B cell (primary cell): Measurements from ENCODE around the gene GATM. TPM values are rescaled to one million over a fixed set of nuclear protein-coding genes. Genes with fewer than 3 reads are reported as not detected.

Source experiments
- ATAC-seq: fragments of 200-7000 bp; cut with Tn5 transposase; one replicate; pipeline ENCODE4 v1.10.0; 2021; ENCODE audit warnings: low read depth, mild to moderate bottlenecking, moderate number of reproducible peaks, moderate library complexity
- CTCF ChIA-PET: fragments of 350-600 bp; sonication (Branson Sonifier 250); formaldehyde crosslinking; loops from one replicate; lab custom pipeline; 2021; ENCODE audit warnings: antibody characterized with exemption, inconsistent platforms; lab: Charles Lee
- POLR2A ChIA-PET: fragments of 350-600 bp; sonication (Branson Sonifier 250); formaldehyde crosslinking; loops from one replicate; lab custom pipeline; 2021; ENCODE audit warnings: antibody characterized with exemption; lab: Charles Lee
- DNase-seq: peaks from one replicate; pipeline ENCODE4 v3.0.0; 2013
- H2AFZ ChIP-seq: 2 replicates; pipeline ENCODE4 v1.6.1; 2012; ENCODE audit warnings: mild to moderate bottlenecking, low read depth, low read length; ENCODE audit not compliant: insufficient read depth, poor library complexity, severe bottlenecking
- H3K27ac ChIP-seq, 2 donors: 1 replicate in 1 of 2; 2 replicates in 1 of 2; pipeline ENCODE4 v1.5.1; 2012 to 2013; ENCODE audit warnings: low read length in 2 of 2, mild to moderate bottlenecking in 2 of 2, moderate library complexity in 1 of 2
- H3K27me3 ChIP-seq, 4 experiments: fragments of 200-600 bp in 1 of 4; sonication (generic) in 1 of 4; replicated peaks in 1 of 4; 1 replicate in 2 of 4; 2 replicates in 2 of 4; pipeline versions ENCODE4 v1.6.1 to v1.7.0; 2013 to 2016; ENCODE audit warnings: low read length in 3 of 4, mild to moderate bottlenecking in 2 of 4, mixed read lengths in 1 of 4, moderate library complexity in 1 of 4; ENCODE audit not compliant: insufficient read depth in 4 of 4, control insufficient read depth in 3 of 4; ENCODE audit errors: control extremely low read depth in 1 of 4
- H3K36me3 ChIP-seq, 2 experiments: replicated peaks in 1 of 2; 1 replicate in 1 of 2; 2 replicates in 1 of 2; pipeline versions ENCODE4 v1.6.1 to v1.7.1; 2013; ENCODE audit warnings: low read length in 1 of 2; ENCODE audit not compliant: insufficient read depth in 2 of 2, control insufficient read depth in 1 of 2; ENCODE audit errors: control extremely low read depth in 1 of 2, extremely low read depth in 1 of 2
- H3K4me1 ChIP-seq, 2 donors: fragments of 200-600 bp in 1 of 2; sonication (generic) in 1 of 2; 1 replicate in 1 of 2; 2 replicates in 1 of 2; pipeline versions ENCODE4 v1.5.1 to v1.6.1; 2013 to 2017; ENCODE audit warnings: low read length in 2 of 2; ENCODE audit not compliant: control insufficient read depth in 2 of 2, insufficient read depth in 2 of 2
- H3K4me2 ChIP-seq: replicated peaks from 2 replicates; pipeline ENCODE3; 2012; ENCODE audit warnings: mild to moderate bottlenecking, low read depth, low read length; ENCODE audit not compliant: poor library complexity, severe bottlenecking
- H3K4me3 ChIP-seq, 5 experiments: fragments of 200-600 bp in 1 of 5; sonication (generic) in 1 of 5; 1 replicate in 3 of 5; 2 replicates in 2 of 5; pipeline versions ENCODE4 v1.5.1 to v1.7.0; 2011 to 2016; ENCODE audit warnings: low read length in 4 of 5, mild to moderate bottlenecking in 4 of 5, low read depth in 2 of 5, control low read depth in 1 of 5, moderate library complexity in 1 of 5; ENCODE audit not compliant: insufficient read depth in 1 of 5; ENCODE audit errors: control extremely low read depth in 1 of 5, extremely low read depth in 1 of 5
- H3K79me2 ChIP-seq: fragments of 200-600 bp; sonication (generic); one replicate; pipeline ENCODE4 v1.6.0; 2016; ENCODE audit warnings: low read length; ENCODE audit not compliant: control insufficient read depth, insufficient read depth
- H3K9ac ChIP-seq: fragments of 200-600 bp; sonication (generic); 2 replicates; pipeline ENCODE4 v1.6.1; 2017; ENCODE audit warnings: mild to moderate bottlenecking, low read length, moderate library complexity
- H3K9me3 ChIP-seq, 3 donors: one replicate each; pipeline versions ENCODE4 v1.6.1 to v1.7.1; 2013; ENCODE audit warnings: low read length in 2 of 3; ENCODE audit not compliant: control insufficient read depth in 2 of 3, insufficient read depth in 1 of 3; ENCODE audit errors: control extremely low read depth in 1 of 3
- H4K20me1 ChIP-seq: 2 replicates; pipeline ENCODE4 v1.6.0; 2012; ENCODE audit warnings: mild to moderate bottlenecking, low read length; ENCODE audit not compliant: insufficient read depth, control insufficient read depth, poor library complexity, severe bottlenecking
- H3K27ac Mint-ChIP-seq: one replicate; pipeline ENCODE4 v1.8.0; 2021; ENCODE audit warnings: mixed read lengths
- H3K27me3 Mint-ChIP-seq: one replicate; pipeline ENCODE4 v1.8.0; 2021; ENCODE audit warnings: mixed read lengths
- H3K4me1 Mint-ChIP-seq: one replicate; pipeline ENCODE4 v1.8.0; 2021; ENCODE audit warnings: mixed read lengths
- H3K4me3 Mint-ChIP-seq: one replicate; pipeline ENCODE4 v1.8.0; 2021; ENCODE audit warnings: mixed read lengths
- H3K9me3 Mint-ChIP-seq: one replicate; pipeline ENCODE4 v1.8.0; 2022; ENCODE audit warnings: mixed read lengths; ENCODE audit not compliant: insufficient read depth
- EZH2 ChIP-seq: IDR thresholded peaks from 2 replicates; pipeline ENCODE4 v1.6.1; 2012; ENCODE audit warnings: borderline replicate concordance, low read depth, mild to moderate bottlenecking, moderate library complexity, low read length; ENCODE audit not compliant: insufficient read depth, poor library complexity, severe bottlenecking
- WGBS: methylation state at CpG from one replicate; pipeline ENCODE4 v1.1.5; 2013; ENCODE audit warnings: missing lambda C conversion rate; ENCODE audit not compliant: insufficient coverage; 5-methylcytosine and 5-hydroxymethylcytosine counted together
- intact Hi-C: fragments of 100-400 bp; cut with micrococcal nuclease; formaldehyde crosslinking; loops from one replicate; pipeline ENCODE4 v1.10.0; 2022
- polyA plus RNA-seq: library from polyadenylated mRNA; depleted of rRNA; stranded (reverse); fragments of >200 nt; gene quantifications from 2 replicates; pipeline ENCODE4 v1.2.3, GENCODE V29; 2012
- total RNA-seq, 2 donors: library from RNA; stranded (reverse); fragments of 120-200 nt in 1 of 2; gene quantifications; 1 replicate in 1 of 2; 2 replicates in 1 of 2; pipeline versions ENCODE4 v1.2.3 to v1.2.4, GENCODE V29; 2013 to 2022
- TF ChIP-seq, protein P1 (sequence below): fragments of 200-600 bp; IDR thresholded peaks from one replicate; pipeline ENCODE4 v1.8.0; 2022; ENCODE audit warnings: antibody characterized with exemption, mild to moderate bottlenecking

Gene GATM
- total and polyA plus RNA-seq, 2 donors (not counting 1 experiment from before 2014, with no cell fraction given) = 9.6 to 18.2 TPM

DNA sequence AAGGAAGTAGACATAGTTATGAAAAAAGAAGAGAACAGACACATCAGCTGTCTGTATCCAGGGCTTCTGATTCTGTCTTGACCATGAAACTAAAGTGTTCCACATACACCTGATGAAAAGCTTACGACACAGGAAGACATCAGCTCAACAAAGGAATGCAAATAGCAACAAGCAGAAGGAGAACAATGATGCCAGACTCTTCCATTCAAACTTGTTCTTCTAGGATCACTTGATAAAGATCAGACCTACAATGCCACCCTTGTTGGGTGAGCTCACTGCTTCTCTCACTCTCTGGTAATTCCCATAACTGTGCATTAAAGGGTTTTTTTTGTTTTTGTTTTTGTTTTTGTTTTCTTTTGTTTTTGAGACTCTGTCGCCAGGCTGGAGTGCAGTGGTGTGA is 49.7 kb downstream of the GATM start:
- H3K27ac ChIP-seq = no peak overlapping the region
- intact Hi-C loops = no loop called here
- H3K9me3 Mint-ChIP-seq = no peaks in the 10 kb centered on the region
- no peak for DNase-seq
- no peak overlapping the region for H3K4me3 ChIP-seq
- no peak overlapping the region for H3K4me2 ChIP-seq
- H3K27me3 Mint-ChIP-seq = peaks cover 38% of the 10 kb centered on the region
- CTCF ChIA-PET = no interaction called here
- H3K27ac Mint-ChIP-seq = no peak overlapping the region
- 45% methylated on average over 1 of the region's 2 CpGs for WGBS
- H3K79me2 ChIP-seq = no peaks in the 10 kb centered on the region
- H2AFZ ChIP-seq = no peak overlapping the region
- POLR2A ChIA-PET = no interaction called here
- TF ChIP-seq, protein P1, sequence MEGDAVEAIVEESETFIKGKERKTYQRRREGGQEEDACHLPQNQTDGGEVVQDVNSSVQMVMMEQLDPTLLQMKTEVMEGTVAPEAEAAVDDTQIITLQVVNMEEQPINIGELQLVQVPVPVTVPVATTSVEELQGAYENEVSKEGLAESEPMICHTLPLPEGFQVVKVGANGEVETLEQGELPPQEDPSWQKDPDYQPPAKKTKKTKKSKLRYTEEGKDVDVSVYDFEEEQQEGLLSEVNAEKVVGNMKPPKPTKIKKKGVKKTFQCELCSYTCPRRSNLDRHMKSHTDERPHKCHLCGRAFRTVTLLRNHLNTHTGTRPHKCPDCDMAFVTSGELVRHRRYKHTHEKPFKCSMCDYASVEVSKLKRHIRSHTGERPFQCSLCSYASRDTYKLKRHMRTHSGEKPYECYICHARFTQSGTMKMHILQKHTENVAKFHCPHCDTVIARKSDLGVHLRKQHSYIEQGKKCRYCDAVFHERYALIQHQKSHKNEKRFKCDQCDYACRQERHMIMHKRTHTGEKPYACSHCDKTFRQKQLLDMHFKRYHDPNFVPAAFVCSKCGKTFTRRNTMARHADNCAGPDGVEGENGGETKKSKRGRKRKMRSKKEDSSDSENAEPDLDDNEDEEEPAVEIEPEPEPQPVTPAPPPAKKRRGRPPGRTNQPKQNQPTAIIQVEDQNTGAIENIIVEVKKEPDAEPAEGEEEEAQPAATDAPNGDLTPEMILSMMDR = no peak
- no peak for TF ChIP-seq EZH2
- H3K9me3 ChIP-seq = no peaks in the 10 kb centered on the region
- H3K4me1 Mint-ChIP-seq = no peaks in the 10 kb centered on the region
- H3K9ac ChIP-seq = no peak overlapping the region
- H3K4me3 Mint-ChIP-seq = no peak overlapping the region
- H3K36me3 ChIP-seq = no peaks in the 10 kb centered on the region
- no peak for ATAC-seq
- peaks cover 0 to 14% (median 4%) of the 10 kb centered on the region in 4 experiments for H3K27me3 ChIP-seq
- no peaks in the 10 kb centered on the region for H3K4me1 ChIP-seq
- no peaks in the 10 kb centered on the region for H4K20me1 ChIP-seq

DNA sequence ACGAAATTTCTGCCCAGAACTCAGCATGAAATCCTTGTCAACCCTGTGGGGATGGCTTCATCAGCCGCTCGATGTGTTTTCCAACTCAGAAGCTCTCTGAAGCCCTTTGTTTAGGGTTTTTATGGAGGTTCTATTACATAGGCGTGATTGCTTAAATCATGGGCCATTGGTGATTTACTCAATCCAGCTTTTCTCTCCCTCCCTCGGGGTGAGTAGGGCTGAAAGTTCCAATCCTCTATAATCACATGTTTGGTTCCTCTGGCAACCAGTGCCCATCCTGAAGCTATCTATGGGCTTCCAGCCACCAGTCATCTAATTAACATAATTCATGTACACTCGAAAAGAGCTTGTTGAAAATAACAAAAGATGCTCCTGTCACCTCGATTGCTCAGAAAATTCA is 51.6 kb downstream of the GATM start:
- Histone ChIP-seq H2AFZ (no peak overlapping the region), H3K79me2 (no peaks in the 10 kb centered on the region), H3K4me2 (no peak overlapping the region), H3K9me3 (no peaks in the 10 kb centered on the region), H3K27ac (no peak overlapping the region), H3K9ac (no peak overlapping the region), H3K4me1 (no peaks in the 10 kb centered on the region), H3K4me3 (no peak overlapping the region), H3K27me3 (peaks cover 0 to 11% (median 4%) of the 10 kb centered on the region in 4 experiments), H4K20me1 (no peaks in the 10 kb centered on the region), H3K36me3 (no peaks in the 10 kb centered on the region)
- no peak for ATAC-seq
- Mint-ChIP-seq H3K27me3 (peaks cover 40% of the 10 kb centered on the region), H3K27ac (no peak overlapping the region), H3K4me3 (no peak overlapping the region), H3K9me3 (no peaks in the 10 kb centered on the region), H3K4me1 (no peaks in the 10 kb centered on the region)
- ChIA-PET POLR2A (no interaction called here), CTCF (interaction anchor here (0.7 kb wide), 1 partner anchor 1123 kb away, joined by 3 read pairs; no protein-coding TSS in a partner anchor)
- 69% methylated on average over 4 of the region's 7 CpGs for WGBS
- no peak for DNase-seq
- TF ChIP-seq EZH2 = no peak
- TF ChIP-seq, protein P1 = no peak
- intact Hi-C loops = no loop called here
